ENCODE results near the gene FNBP1. TPM values are rescaled to one million over a fixed set of nuclear protein-coding genes. Genes with fewer than 3 reads are reported as not detected.
"Not testable (repeated sequence)": the region's sequence is repeated elsewhere in the genome, so short reads cannot be mapped to it uniquely, and the experiment has no call there.

FNBP1 gene
- total RNA-seq, 6 experiments from 2014 or later: 11.7 to 27.1 (median 15.9) TPM

- H3K4me1 ChIP-seq: peaks cover 0 to 8% (median 0%) of the 10 kb centered on the region in 4 donors
- H3K36me3 ChIP-seq: no peaks in the 10 kb centered on the region
- H3K27me3 ChIP-seq: no peaks in the 10 kb centered on the region
- DNase-seq: no peak
- no peak for TF ChIP-seq CTCF (IDR thresholded peaks at IDR 0.05)
- no peak for TF ChIP-seq POLR2A (IDR thresholded peaks at IDR 0.05)
- no peak overlapping the region for H3K27ac ChIP-seq
- 63% methylated on average over 1 of the region's 1 CpG for WGBS (ENCODE audit: insufficient coverage, low coverage, low lambda C conversion rate, missing lambda C conversion rate)
- H3K9me3 ChIP-seq: no peaks in the 10 kb centered on the region
- H3K4me3 ChIP-seq: no peak overlapping the region
- ATAC-seq: no peak
- intact Hi-C loops (cut with DNase I): no loop called here
Observed at GRCh38 chr9:129987941-129988340, 55.0 kb downstream of the FNBP1 start.

GRCh38 chr9:129987047-129987446 lies 55.9 kb downstream of the FNBP1 start:
- 78% methylated on average over 8 of the region's 8 CpGs for WGBS (ENCODE audit: insufficient coverage, low coverage, low lambda C conversion rate, missing lambda C conversion rate)
- intact Hi-C loops (cut with DNase I): no loop called here
- TF ChIP-seq CTCF (IDR thresholded peaks at IDR 0.05): no peak
- TF ChIP-seq POLR2A (IDR thresholded peaks at IDR 0.05): no peak
- no peaks in the 10 kb centered on the region for H3K27me3 ChIP-seq
- H3K27ac ChIP-seq: no peak overlapping the region
- ATAC-seq (no peak), DNase-seq (no peak)
- no peaks in the 10 kb centered on the region for H3K9me3 ChIP-seq
- no peak overlapping the region for H3K4me3 ChIP-seq
- H3K4me1 ChIP-seq: peaks cover 0 to 8% (median under 1%) of the 10 kb centered on the region in 4 donors
- no peaks in the 10 kb centered on the region for H3K36me3 ChIP-seq

GRCh38 chr9:129984589-129984988 lies 58.4 kb downstream of the FNBP1 start:
- intact Hi-C loops (cut with DNase I): not testable (repeated sequence)
- 56% methylated on average over 4 of the region's 9 CpGs for WGBS (ENCODE audit: insufficient coverage, low coverage, low lambda C conversion rate, missing lambda C conversion rate)

GRCh38 chr9:129983891-129984290 lies 59.1 kb downstream of the FNBP1 start:
- no peak for TF ChIP-seq POLR2A (IDR thresholded peaks at IDR 0.05)
- TF ChIP-seq CTCF (IDR thresholded peaks at IDR 0.05): no peak
- no peaks in the 10 kb centered on the region for H3K9me3 ChIP-seq
- 61% methylated on average over 2 of the region's 2 CpGs for WGBS (ENCODE audit: insufficient coverage, low coverage, low lambda C conversion rate, missing lambda C conversion rate)
- ATAC-seq (no peak), DNase-seq (no peak)
- H3K4me3 ChIP-seq: no peak overlapping the region
- no peaks in the 10 kb centered on the region for H3K36me3 ChIP-seq
- no peaks in the 10 kb centered on the region for H3K27me3 ChIP-seq
- H3K4me1 ChIP-seq: peaks cover 0 to 9% (median 4%) of the 10 kb centered on the region in 4 donors
- no peak overlapping the region for H3K27ac ChIP-seq
- intact Hi-C loops (cut with DNase I): no loop called here

More at GRCh38 chr9:129984589-129984988, 58.4 kb downstream of the FNBP1 start:
- H3K36me3 ChIP-seq, H3K27ac ChIP-seq, H3K9me3 ChIP-seq, H3K27me3 ChIP-seq, ATAC-seq, DNase-seq, H3K4me3 ChIP-seq: not testable (repeated sequence)
- H3K4me1 ChIP-seq: peaks cover 0 to 12% (median 4%) of the 10 kb centered on the region in 4 donors

- ATAC-seq (peak; percentile 98 to 99 (median 98)), DNase-seq (peak; percentile 82 to 91 (median 88))
- no peak for TF ChIP-seq POLR2A (IDR thresholded peaks at IDR 0.05)
- no peak for TF ChIP-seq CTCF (IDR thresholded peaks at IDR 0.05)
- no peaks in the 10 kb centered on the region for H3K27me3 ChIP-seq
- WGBS (ENCODE audit: insufficient coverage, low coverage, low lambda C conversion rate, missing lambda C conversion rate): 23% methylated on average over 10 of the region's 15 CpGs
- H3K4me3 ChIP-seq: peak overlapping the region in 1 of 3 donors; percentile 5
- H3K36me3 ChIP-seq: peaks cover 0 to 6% (median 0%) of the 10 kb centered on the region in 4 donors
- intact Hi-C loops (cut with DNase I): no loop called here
- peaks cover 0 to 8% (median 2%) of the 10 kb centered on the region in 4 donors for H3K4me1 ChIP-seq
- H3K9me3 ChIP-seq: no peaks in the 10 kb centered on the region
- peak overlapping the region; percentile 73 to 75 (median 73) for H3K27ac ChIP-seq
Observed at GRCh38 chr9:129981180-129981907, 61.6 kb downstream of the FNBP1 start.

GRCh38 chr9:129980224-129980623 lies 62.8 kb downstream of the FNBP1 start:
- H3K27me3 ChIP-seq; ATAC-seq; DNase-seq; H3K27ac ChIP-seq; H3K9me3 ChIP-seq; H3K36me3 ChIP-seq; intact Hi-C loops (cut with DNase I); H3K4me1 ChIP-seq; H3K4me3 ChIP-seq: not testable (repeated sequence)
- 100% methylated on average over 4 of the region's 9 CpGs for WGBS (ENCODE audit: insufficient coverage, low coverage, low lambda C conversion rate, missing lambda C conversion rate)
